Lower lobe of right lung (tissue), 2 donors: Measurements from ENCODE around the gene TARS3. TPM values are rescaled to one million over a fixed set of nuclear protein-coding genes. Genes with fewer than 3 reads are reported as not detected.
"Not testable (repeated sequence)": the region's sequence is repeated elsewhere in the genome, so short reads cannot be mapped to it uniquely, and the experiment has no call there.

Source experiments
- ATAC-seq, 2 donors: fragments of 200-7000 bp; cut with Tn5 transposase; one replicate each; pipeline ENCODE4 v1.9.1; 2020 to 2022; ENCODE audit warnings: mild to moderate bottlenecking in 2 of 2, moderate library complexity in 2 of 2
- DNase-seq: peaks from one replicate; pipeline ENCODE4 v3.0.0-alpha.2; 2020
- H3K27ac ChIP-seq: fragments of 200-600 bp; one replicate; pipeline ENCODE4 v1.8.0; 2022
- H3K27me3 ChIP-seq: fragments of 200-600 bp; one replicate; pipeline ENCODE4 v1.8.0; 2022; ENCODE audit warnings: low read depth
- H3K36me3 ChIP-seq: fragments of 200-600 bp; one replicate; pipeline ENCODE4 v1.8.0; 2022; ENCODE audit warnings: mild to moderate bottlenecking
- H3K4me1 ChIP-seq: fragments of 200-600 bp; one replicate; pipeline ENCODE4 v1.8.0; 2022
- H3K4me3 ChIP-seq: fragments of 200-600 bp; one replicate; pipeline ENCODE4 v1.8.0; 2022; ENCODE audit warnings: mild to moderate bottlenecking
- H3K9me3 ChIP-seq: fragments of 200-600 bp; one replicate; pipeline ENCODE4 v1.8.0; 2022
- intact Hi-C: fragments of 100-400 bp; cut with DNase I; formaldehyde crosslinking; loops from one replicate; pipeline ENCODE4 v1.11.0; 2022
- total RNA-seq: library from RNA; stranded (reverse); fragmentation: NEBNext Ultra II Directional; extraction: Animal tissue kit (Norgen Biotek cat#: 25700); gene quantifications from one replicate; pipeline ENCODE4 v1.2.1, GENCODE V29; 2021
- TF ChIP-seq, protein P1 (sequence below): fragments of 200-600 bp; IDR thresholded peaks from one replicate; pipeline ENCODE4 v1.8.0; 2022; ENCODE audit warnings: antibody characterized with exemption, mild to moderate bottlenecking
- donor health status: DM: no; HTN: yes; CAD: no; lungs with severe emphysema.

The TARS3 gene
- total RNA-seq, 1 donor from 2014 or later: 11.7 TPM

DNA sequence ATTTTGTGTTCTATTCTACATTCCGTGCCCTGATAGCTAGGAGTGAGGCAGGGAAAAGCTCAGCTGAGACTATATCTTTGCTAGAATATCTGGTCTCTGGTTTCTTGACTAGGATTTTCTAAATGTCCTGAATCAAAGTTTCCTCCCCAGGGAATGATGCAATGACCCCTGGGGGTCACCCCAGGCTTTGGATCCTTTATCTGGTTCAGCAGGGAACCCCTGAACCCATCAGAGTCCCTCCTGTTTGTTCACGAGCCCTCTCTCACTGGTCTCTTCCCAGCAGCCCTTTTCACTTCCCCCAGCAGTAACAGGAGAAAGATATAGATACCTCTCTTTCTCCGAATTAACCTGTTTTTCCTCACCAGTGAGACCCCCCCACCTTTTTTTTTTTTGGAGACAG is 86.4 kb downstream of the TARS3 start:
- no peak overlapping the region for H3K4me3 ChIP-seq
- H3K27me3 ChIP-seq: no peaks in the 10 kb centered on the region
- H3K27ac ChIP-seq: no peak overlapping the region
- intact Hi-C loops: no loop called here
- peaks cover 20% of the 10 kb centered on the region for H3K4me1 ChIP-seq
- DNase-seq (no peak), ATAC-seq (no peak)
- peaks cover 25% of the 10 kb centered on the region for H3K36me3 ChIP-seq
- TF ChIP-seq, protein P1, sequence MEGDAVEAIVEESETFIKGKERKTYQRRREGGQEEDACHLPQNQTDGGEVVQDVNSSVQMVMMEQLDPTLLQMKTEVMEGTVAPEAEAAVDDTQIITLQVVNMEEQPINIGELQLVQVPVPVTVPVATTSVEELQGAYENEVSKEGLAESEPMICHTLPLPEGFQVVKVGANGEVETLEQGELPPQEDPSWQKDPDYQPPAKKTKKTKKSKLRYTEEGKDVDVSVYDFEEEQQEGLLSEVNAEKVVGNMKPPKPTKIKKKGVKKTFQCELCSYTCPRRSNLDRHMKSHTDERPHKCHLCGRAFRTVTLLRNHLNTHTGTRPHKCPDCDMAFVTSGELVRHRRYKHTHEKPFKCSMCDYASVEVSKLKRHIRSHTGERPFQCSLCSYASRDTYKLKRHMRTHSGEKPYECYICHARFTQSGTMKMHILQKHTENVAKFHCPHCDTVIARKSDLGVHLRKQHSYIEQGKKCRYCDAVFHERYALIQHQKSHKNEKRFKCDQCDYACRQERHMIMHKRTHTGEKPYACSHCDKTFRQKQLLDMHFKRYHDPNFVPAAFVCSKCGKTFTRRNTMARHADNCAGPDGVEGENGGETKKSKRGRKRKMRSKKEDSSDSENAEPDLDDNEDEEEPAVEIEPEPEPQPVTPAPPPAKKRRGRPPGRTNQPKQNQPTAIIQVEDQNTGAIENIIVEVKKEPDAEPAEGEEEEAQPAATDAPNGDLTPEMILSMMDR: no peak
- no peaks in the 10 kb centered on the region for H3K9me3 ChIP-seq

DNA sequence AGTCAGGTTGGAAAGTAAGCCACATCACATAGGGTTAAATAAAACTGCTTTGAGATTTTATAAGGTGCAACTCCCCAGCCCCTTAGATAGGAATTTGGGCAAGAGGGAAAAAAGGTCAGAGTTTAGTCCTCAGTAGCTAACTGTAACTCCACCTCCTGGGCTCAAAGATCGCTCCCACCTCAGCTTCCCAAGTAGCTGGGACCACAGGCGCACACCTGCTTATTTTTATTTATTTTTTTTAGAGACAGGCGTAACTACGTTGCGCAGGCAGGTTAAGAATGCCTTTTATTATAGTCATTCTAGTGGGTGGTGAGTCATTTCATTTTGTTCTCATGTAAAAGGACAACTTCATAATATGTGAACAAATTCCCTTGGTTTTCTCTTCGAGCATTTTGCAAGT is 86.8 kb downstream of the TARS3 start:
- Histone ChIP-seq H3K27ac (no peak overlapping the region), H3K4me3 (no peak overlapping the region), H3K9me3 (no peaks in the 10 kb centered on the region), H3K4me1 (peaks cover 20% of the 10 kb centered on the region), H3K36me3 (peaks cover 21% of the 10 kb centered on the region), H3K27me3 (no peaks in the 10 kb centered on the region)
- intact Hi-C loops: no loop called here
- TF ChIP-seq, protein P1: no peak
- ATAC-seq (no peak), DNase-seq (no peak)

DNA sequence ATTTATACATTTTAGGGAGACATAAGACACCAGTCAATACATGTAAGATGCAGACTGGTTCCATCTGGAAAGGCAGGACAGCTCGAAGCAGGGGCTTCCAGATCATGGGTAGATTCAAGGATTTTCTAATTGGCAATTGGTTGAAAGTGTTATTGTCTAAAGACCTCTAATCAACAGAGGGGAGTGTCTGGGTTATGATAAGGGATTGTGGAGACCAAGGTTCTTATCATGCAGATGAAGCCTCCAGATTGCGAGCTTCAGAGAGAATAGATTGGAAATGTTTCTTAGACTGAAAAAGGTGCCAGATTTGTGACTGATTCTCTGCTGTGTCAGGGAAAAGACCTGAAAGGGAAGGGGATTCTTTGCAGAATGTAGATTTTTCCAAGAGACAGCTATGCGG is 87.2 kb downstream of the TARS3 start:
- no peak for DNase-seq
- Histone ChIP-seq H3K4me3 (no peak overlapping the region), H3K9me3 (no peaks in the 10 kb centered on the region), H3K27me3 (no peaks in the 10 kb centered on the region), H3K36me3 (peaks cover 17% of the 10 kb centered on the region), H3K27ac (no peak overlapping the region), H3K4me1 (peaks cover 15% of the 10 kb centered on the region)
- ATAC-seq: no peak
- TF ChIP-seq, protein P1: no peak
- intact Hi-C loops: no loop called here

DNA sequence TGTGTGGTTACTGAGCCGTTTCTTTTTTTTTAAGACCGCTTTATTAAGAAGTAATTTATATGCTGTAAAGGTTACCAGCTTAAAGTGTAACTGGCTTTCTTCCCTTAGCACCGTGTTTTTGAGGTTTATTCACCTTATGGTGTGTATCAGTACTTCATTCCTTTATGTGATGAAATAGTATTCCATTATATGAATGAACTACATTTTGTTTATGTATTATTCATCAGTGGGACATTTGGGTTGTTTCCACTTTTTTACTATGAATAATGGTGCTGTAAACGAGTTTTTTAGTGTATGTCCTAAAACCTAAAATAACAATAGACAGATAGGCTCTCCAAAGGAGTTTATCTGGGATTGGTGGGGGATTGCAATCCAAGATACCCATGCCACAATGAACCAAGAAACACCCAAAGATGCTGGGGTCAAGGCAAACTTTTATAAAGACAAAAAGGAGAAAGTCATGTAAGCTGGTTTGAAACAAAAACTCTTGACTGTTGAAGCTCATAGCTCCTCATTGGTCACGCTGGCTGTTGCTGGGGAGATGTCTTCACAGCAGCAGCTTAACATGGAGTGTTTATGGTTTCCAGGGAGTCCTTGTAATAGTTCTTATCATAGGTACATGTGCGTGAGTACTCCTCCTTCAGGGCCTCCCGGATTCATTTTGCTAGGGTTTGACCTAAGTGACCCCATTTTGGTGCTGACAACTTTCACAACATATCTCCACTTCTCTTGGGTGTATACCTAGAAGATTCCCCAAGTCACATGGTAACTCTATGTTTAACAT is 88.1 kb downstream of the TARS3 start:
- no peak overlapping the region for H3K27ac ChIP-seq
- intact Hi-C loops: no loop called here
- H3K4me1 ChIP-seq: peaks cover 9% of the 10 kb centered on the region
- peaks cover 17% of the 10 kb centered on the region for H3K36me3 ChIP-seq
- ATAC-seq: no peak
- H3K27me3 ChIP-seq: no peaks in the 10 kb centered on the region
- H3K9me3 ChIP-seq: no peaks in the 10 kb centered on the region
- no peak overlapping the region for H3K4me3 ChIP-seq
- TF ChIP-seq, protein P1: no peak
- DNase-seq: no peak

DNA sequence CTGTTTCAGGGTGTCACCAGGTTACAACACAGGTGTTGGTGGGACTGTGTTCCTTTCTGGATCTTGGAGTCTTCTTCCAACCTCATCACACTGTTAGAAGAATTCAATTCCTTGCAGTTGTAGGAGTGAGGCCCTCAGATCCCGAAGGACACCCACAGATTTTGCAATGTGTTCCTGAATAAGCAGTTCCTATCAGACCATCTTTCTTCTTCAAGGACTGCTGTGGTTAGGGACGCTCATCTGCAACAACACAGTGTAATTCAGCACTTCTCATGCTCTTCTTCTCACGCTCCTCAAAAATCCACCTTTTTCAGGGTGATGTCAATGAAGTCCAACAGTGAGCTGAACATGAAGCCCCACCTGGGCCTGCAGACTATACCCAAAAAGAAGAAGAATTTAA is 90.9 kb downstream of the TARS3 start:
- intact Hi-C loops: no loop called here
- TF ChIP-seq, protein P1: no peak
- Histone ChIP-seq H3K4me3 (no peak overlapping the region), H3K9me3 (no peaks in the 10 kb centered on the region), H3K36me3 (no peaks in the 10 kb centered on the region), H3K27ac (no peak overlapping the region), H3K4me1 (no peaks in the 10 kb centered on the region), H3K27me3 (no peaks in the 10 kb centered on the region)
- ATAC-seq: no peak
- no peak for DNase-seq

DNA sequence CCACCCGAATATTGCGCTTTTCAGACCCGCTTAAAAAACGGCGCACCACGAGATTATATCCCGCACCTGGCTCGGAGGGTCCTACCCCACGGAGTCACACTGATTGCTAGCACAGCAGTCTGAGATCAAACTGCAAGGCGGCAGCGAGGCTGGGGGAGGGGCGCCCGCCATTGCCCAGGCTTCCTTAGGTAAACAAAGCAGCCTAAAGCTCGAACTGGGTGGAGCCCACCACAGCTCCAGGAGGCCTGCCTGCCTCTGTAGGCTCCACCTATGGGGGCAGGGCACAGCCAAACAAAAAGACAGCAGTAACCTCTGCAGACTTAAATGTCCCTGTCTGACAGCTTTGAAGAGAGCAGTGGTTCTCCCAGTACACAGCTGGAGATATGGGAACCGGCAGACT is 97.5 kb downstream of the TARS3 start:
- H3K27me3 ChIP-seq, intact Hi-C loops, H3K9me3 ChIP-seq, ATAC-seq, H3K4me1 ChIP-seq, DNase-seq, H3K36me3 ChIP-seq, H3K4me3 ChIP-seq, H3K27ac ChIP-seq: not testable (repeated sequence)
